Effector memory CD8-positive, alpha-beta T cell (primary cell): ENCODE results near the gene CD22.

Source experiments
- ATAC-seq: fragments of 150-1000 bp; cut with Tn5 transposase; replicated peaks from 2 replicates; pipeline ENCODE4 v1.10.0; 2021; ENCODE audit warnings: mild to moderate bottlenecking, moderate library complexity
- DNase-seq, 3 experiments: peaks; one replicate each; pipeline ENCODE4 v3.0.0; 2021
- H3K27ac Mint-ChIP-seq, 2 donors: one replicate each; pipeline ENCODE4 v1.8.0; 2022; ENCODE audit warnings: mild to moderate bottlenecking in 2 of 2, mixed read lengths in 2 of 2, moderate library complexity in 2 of 2
- H3K27me3 Mint-ChIP-seq, 2 donors: one replicate each; pipeline ENCODE4 v1.8.0; 2022; ENCODE audit warnings: mixed read lengths in 2 of 2
- H3K36me3 Mint-ChIP-seq: one replicate; pipeline ENCODE4 v1.8.0; 2022; ENCODE audit warnings: mild to moderate bottlenecking, moderate library complexity, mixed read lengths; ENCODE audit not compliant: insufficient read depth
- H3K4me1 Mint-ChIP-seq, 2 donors: one replicate each; pipeline ENCODE4 v1.8.0; 2022; ENCODE audit warnings: low read depth in 2 of 2, mixed read lengths in 2 of 2
- H3K4me3 Mint-ChIP-seq, 2 donors: one replicate each; pipeline ENCODE4 v1.8.0; 2022; ENCODE audit warnings: mild to moderate bottlenecking in 2 of 2, mixed read lengths in 2 of 2, moderate library complexity in 2 of 2
- H3K9me3 Mint-ChIP-seq, 2 donors: one replicate each; pipeline ENCODE4 v1.8.0; 2022; ENCODE audit warnings: mixed read lengths in 2 of 2

The CD22 gene

DNA sequence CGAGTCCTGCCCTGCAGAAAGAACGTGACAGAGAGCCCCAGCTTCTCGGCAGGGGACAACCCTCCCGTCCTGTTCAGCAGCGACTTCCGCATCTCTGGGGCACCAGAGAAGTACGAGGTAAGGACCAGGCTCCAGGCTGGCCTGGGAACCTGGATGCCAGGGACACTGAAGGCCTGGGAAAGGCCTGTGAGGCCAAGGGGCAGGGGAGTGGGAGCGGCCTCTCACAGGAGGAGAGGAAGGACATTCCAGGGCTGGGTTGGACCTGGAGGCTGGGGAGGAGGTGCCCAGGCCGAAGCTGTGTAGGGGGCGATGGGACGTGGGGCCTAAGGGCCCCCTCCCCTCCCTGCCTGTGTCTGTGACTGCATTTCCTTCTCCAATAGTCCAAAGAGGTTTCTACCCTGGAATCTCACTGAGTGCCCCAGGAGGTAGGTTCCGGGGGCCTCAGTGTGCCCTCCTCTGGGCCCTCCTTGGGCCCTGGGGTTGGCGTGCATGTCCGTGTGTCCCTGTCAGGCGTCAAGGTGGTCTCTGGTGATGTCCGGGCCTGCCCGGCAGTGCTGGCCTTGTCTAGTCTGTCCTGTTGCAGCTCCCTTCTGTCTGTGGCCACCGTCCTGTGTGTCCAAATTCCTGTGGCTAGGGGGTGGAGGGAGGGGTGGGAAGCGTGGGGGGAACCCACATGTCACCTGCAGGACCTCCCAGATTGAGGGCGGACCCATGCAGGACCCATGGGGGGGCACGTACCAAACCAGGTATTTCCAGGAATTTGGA is 16.9 kb upstream of the CD22 start:
- no peaks in the 10 kb centered on the region for H3K36me3 Mint-ChIP-seq
- H3K27me3 Mint-ChIP-seq, result peaks cover 15 to 31% of the 10 kb centered on the region in 2 donors
- no peaks in the 10 kb centered on the region for H3K4me1 Mint-ChIP-seq
- peak overlapping the region in 1 of 2 donors; percentile 52 for H3K27ac Mint-ChIP-seq
- DNase-seq (no peak), ATAC-seq (no peak)
- no peak overlapping the region for H3K4me3 Mint-ChIP-seq
- no peaks in the 10 kb centered on the region for H3K9me3 Mint-ChIP-seq

DNA sequence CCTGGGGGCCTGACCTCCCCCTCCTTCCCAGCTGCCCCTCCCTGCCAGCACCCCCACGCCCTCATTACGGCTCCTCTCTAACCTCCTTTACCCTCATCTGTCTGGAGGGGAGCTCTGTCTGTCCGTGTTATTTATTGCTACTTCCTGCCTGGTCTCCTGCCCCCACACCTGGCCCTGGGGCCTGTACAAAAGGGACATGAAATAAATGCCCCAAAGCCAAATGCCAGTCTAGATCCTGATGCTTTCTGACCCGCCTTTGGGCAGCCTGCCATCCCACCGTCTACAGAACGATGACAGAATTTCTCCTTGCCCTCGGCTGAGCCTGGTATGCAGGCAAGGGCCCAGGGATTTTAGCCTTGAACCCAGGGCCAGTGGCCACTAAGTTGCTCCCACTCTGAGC is 15.4 kb upstream of the CD22 start:
- Mint-ChIP-seq H3K36me3 (no peaks in the 10 kb centered on the region), H3K27me3 (peaks cover 11 to 26% of the 10 kb centered on the region in 2 donors), H3K27ac (peak overlapping the region in 1 of 2 donors; percentile 71), H3K9me3 (no peaks in the 10 kb centered on the region), H3K4me3 (no peak overlapping the region), H3K4me1 (peaks cover 0 to 3% of the 10 kb centered on the region in 2 donors)
- ATAC-seq (no peak), DNase-seq (no peak)

DNA sequence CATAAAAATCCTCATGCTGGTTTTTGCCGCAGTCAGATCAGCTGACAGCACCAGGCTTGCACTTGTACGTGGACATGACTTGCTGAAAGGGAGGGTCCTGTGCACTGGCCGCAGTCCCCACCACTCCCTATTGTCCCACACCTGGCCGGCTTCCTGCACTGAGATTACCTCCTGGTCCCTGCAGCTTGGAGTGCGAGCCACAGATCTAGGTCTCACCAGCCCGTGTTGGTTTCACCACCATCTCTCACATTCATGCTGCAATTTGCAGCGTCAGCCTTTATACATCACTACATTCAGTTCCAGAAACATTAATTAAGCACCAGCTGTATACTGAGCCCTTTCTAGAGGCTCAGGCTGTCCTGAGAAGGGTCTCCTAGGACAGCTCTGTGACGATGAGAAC is 15.0 kb upstream of the CD22 start:
- H3K9me3 Mint-ChIP-seq, result no peaks in the 10 kb centered on the region
- H3K27me3 Mint-ChIP-seq, result peaks cover 11 to 26% of the 10 kb centered on the region in 2 donors
- ATAC-seq, result no peak
- peaks cover 0 to 7% of the 10 kb centered on the region in 2 donors for H3K4me1 Mint-ChIP-seq
- no peak for DNase-seq
- no peaks in the 10 kb centered on the region for H3K36me3 Mint-ChIP-seq
- H3K27ac Mint-ChIP-seq, result peak overlapping the region in 1 of 2 donors; percentile 71
- H3K4me3 Mint-ChIP-seq, result no peak overlapping the region

DNA sequence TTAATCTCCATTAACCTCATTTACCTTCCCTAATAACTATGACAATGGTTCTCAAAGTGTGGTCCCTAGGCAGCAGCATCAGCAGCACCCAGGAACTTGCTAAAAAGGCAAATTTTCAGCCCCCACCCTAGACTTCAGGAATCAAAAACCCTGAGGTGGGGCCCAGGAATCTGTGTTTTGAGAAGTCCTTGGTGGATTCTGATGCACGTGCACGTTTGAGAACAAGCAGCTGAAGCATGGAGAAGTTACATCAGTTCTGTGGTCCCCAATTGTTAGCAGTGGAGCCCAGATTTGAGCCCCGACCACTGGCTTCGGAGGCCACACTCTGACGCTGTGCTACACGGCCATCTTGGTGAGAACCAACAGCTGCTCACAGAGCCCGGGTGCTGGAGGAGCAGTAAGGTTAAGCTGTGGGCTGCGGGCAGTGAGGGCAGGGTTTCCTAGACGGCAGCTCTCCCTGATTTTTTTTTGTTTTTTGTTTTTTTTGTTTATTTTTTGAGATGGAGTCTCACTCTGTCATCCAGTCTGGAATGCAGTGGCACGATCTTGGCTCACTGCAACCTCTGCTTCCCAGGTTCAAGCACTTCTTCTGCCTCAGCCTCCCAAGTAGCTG is 14.0 kb upstream of the CD22 start:
- Mint-ChIP-seq H3K9me3 (no peaks in the 10 kb centered on the region), H3K27me3 (peaks cover 6 to 20% of the 10 kb centered on the region in 2 donors), H3K27ac (no peak overlapping the region)

DNA sequence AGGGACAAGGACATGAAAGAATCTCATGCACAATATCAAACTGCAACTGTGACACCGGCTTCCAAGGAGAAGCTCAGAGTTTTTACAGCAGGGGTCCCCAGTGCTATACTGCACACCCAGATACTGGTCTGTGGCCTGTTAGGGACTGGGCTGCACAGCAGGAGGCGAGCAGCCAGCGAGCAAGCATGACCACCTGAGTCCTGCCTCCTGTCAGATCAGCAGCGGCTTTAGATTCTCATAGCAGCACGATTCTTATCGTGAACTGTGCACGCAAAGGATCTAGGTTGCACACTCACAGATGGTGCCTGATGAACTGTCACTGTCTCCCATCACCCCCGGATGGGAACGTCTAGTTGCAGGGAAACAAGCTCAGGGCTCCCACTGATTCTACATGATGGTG is 13.1 kb upstream of the CD22 start:
- H3K27ac Mint-ChIP-seq, result no peak overlapping the region
- ATAC-seq, result no peak
- H3K4me1 Mint-ChIP-seq, result peaks cover 0 to 7% of the 10 kb centered on the region in 2 donors
- peaks cover 6 to 26% of the 10 kb centered on the region in 2 donors for H3K27me3 Mint-ChIP-seq
- H3K4me3 Mint-ChIP-seq, result no peak overlapping the region
- no peak for DNase-seq
- no peaks in the 10 kb centered on the region for H3K9me3 Mint-ChIP-seq
- no peaks in the 10 kb centered on the region for H3K36me3 Mint-ChIP-seq

More for the DNA sequence above, 14.0 kb upstream of the CD22 start:
- Mint-ChIP-seq H3K4me1 (peaks cover 0 to 7% of the 10 kb centered on the region in 2 donors), H3K36me3 (no peaks in the 10 kb centered on the region), H3K4me3 (no peak overlapping the region)
- DNase-seq, result no peak
- no peak for ATAC-seq

DNA sequence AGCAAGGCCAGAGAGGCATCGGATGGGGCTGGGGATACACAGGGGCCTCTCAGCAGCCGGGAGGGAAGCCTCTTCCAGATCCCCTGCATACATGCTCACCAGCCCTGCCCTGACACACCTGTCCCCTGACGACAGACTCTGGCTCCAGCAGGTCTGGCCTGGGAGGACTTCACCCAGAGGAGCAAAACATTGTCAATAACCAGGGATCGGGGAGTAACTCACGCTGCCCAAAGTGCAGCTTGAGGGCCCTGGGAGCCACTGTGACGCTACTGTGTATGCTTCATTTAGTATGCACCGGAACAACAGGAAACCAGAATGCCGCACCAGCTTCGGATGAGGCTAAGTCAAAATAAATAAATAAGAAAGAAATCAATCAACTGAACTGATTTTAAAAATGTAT is 12.4 kb upstream of the CD22 start:
- no peak for DNase-seq
- peaks cover 0 to 7% of the 10 kb centered on the region in 2 donors for H3K4me1 Mint-ChIP-seq
- H3K36me3 Mint-ChIP-seq, result no peaks in the 10 kb centered on the region
- H3K9me3 Mint-ChIP-seq, result no peaks in the 10 kb centered on the region
- ATAC-seq, result no peak
- no peak overlapping the region for H3K27ac Mint-ChIP-seq
- no peak overlapping the region for H3K4me3 Mint-ChIP-seq
- H3K27me3 Mint-ChIP-seq, result peaks cover 6 to 28% of the 10 kb centered on the region in 2 donors

DNA sequence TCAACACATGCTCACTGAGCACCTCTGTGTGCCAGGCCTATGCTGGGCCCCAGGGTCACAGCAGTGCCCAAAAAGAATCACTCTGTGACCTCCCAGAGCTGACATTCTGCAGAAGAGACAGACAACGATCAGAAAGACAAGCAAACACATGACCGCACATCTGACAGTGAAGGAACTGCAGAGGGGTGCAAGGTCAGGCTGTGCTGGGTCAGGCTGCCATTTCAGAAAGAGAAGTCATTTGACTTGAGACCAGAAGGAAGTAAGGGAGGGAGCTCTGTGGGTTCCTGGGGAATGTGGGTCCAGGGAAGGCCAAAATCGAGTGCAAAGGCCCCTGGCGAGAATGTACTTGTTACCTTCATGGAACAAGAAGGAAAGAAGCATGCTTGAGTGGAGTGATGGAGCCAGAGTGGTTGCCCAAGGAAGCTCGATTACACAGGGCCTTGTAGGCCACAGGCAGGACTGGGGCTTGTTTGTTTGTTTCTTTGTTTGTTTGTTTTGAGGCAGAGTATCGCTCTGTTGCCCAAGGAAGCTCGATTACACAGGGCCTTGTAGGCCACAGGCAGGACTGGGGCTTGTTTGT is 11.4 kb upstream of the CD22 start:
- Mint-ChIP-seq H3K9me3 (peaks cover 0 to 2% of the 10 kb centered on the region in 2 donors), H3K4me3 (no peak overlapping the region), H3K4me1 (peaks cover 0 to 7% of the 10 kb centered on the region in 2 donors), H3K27ac (peak overlapping the region in 1 of 2 donors; percentile 15), H3K27me3 (peaks cover 12 to 21% of the 10 kb centered on the region in 2 donors), H3K36me3 (no peaks in the 10 kb centered on the region)
- ATAC-seq (no peak), DNase-seq (no peak)

DNA sequence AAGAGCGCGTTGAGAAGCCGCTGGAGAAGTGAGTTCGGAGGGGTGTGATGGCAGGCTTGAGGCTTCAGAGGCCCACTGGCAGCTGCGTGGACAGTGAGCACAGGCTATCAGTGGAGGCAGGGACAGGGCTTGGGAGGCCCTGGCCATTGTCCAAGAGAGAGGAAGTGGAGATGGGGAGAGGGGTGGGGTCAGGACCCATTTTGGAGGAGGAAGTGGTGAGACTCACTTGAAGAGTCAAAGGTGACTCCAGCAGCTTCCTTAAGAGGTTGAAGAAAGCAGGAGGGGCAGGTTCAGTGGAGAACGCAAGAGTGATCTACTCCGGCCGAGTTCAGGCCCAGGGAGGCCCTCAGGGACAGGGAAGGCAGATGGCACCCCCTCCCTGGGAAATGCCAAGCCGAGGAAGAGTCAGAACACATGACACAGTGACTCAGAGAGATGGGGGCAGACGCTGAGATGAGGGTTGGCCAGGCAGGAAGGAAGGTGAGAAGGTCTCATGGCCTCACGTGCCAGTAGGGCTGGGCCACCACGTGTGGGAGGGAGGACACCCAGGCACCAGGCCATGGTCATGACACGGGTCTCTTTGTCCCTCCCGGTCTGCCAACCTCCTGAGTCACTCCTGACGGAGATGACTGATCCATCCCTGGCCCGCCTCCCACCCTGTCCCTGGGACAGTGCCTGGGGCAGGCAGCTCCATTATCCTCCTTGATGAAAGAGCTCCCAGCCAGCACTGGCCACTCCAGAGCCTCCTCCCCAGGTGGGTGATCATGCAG is 10.1 kb upstream of the CD22 start:
- peak overlapping the region in 1 of 2 donors; percentile 70 for H3K27ac Mint-ChIP-seq
- DNase-seq (no peak), ATAC-seq (peak; percentile 37)
- peaks cover 0 to 2% of the 10 kb centered on the region in 2 donors for H3K9me3 Mint-ChIP-seq
- no peak overlapping the region for H3K4me3 Mint-ChIP-seq
- H3K4me1 Mint-ChIP-seq, result peaks cover 0 to 7% of the 10 kb centered on the region in 2 donors
- no peaks in the 10 kb centered on the region for H3K36me3 Mint-ChIP-seq
- H3K27me3 Mint-ChIP-seq, result peaks cover 12 to 21% of the 10 kb centered on the region in 2 donors

DNA sequence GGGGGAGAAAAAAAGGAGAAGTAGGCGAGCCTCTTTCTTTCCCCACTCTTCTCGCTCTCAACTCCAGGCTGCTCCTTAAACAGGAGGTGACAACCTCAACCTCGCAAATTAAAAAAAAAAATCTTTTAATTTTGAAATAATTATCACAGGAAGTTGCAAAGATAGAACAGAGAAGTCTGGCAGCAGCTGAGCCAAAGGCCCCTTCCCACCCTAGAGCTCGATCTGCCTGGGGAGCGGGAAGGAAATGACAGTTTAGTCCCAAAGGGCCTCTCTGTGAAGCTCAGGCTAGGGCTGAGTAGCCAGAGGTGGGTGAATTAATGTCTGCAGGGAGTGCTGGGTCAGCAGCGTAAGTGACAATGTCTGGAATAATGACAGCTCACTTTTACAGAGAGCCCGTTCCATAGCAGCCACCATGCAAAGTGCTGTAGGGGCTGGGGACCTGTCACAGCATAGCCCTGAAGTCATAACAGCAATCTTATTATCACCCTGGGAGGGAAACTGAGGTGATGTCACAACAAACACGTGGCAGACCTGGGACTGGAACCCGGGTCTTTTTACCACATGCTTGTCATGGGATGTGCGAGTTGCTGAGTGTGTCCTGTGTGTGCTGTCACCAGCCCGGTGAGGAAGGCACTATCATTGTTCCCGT is 8.8 kb upstream of the CD22 start:
- Mint-ChIP-seq H3K36me3 (no peaks in the 10 kb centered on the region), H3K4me1 (peaks cover 0 to 7% of the 10 kb centered on the region in 2 donors), H3K4me3 (no peak overlapping the region), H3K9me3 (peaks cover 0 to 2% of the 10 kb centered on the region in 2 donors), H3K27me3 (peaks cover 12 to 21% of the 10 kb centered on the region in 2 donors), H3K27ac (no peak overlapping the region)
- DNase-seq (no peak), ATAC-seq (no peak)

DNA sequence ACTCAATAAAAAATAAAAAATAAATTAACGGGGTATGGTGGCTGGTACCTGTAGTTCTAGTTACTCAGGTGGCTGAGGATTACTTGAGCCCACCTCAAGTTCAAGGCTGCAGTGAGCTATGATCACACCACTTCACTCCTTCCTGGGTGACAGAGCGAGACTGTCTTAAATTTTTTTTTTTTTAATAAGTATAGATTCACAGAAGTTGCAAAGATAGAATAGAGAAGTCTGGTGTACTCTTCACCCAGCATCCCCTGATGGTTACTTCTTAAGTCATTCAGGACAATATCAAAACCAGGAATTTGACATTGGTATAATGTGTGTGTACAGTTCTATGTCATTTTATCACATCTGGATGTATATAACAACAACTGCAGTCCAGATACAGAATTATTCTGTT is 7.7 kb upstream of the CD22 start:
- peaks cover 0 to 2% of the 10 kb centered on the region in 2 donors for H3K9me3 Mint-ChIP-seq
- no peak for DNase-seq
- no peaks in the 10 kb centered on the region for H3K36me3 Mint-ChIP-seq
- H3K4me3 Mint-ChIP-seq, result no peak overlapping the region
- peaks cover 0 to 7% of the 10 kb centered on the region in 2 donors for H3K4me1 Mint-ChIP-seq
- no peak for ATAC-seq
- no peak overlapping the region for H3K27ac Mint-ChIP-seq
- H3K27me3 Mint-ChIP-seq, result peaks cover 12 to 21% of the 10 kb centered on the region in 2 donors

DNA sequence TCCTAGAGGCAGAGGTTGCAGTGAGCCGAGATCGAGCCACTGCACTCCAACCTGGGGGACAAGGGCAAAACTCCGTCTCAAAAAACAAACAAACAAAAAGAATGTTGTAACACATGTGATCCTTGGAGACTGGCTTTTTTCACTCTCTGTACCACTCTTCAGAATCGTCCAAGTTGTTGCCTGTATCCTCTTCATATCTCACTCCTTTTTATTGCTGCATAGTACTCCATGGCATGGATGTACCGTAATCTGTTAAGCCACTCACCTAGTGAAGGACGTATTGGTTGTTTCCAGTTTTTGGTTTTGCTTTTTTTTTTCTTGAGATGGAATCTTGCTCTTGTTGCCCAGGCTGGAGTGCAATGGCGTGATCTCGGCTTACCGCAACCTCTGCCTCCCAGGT is 7.0 kb upstream of the CD22 start:
- Mint-ChIP-seq H3K36me3 (no peaks in the 10 kb centered on the region), H3K9me3 (peaks cover 0 to 2% of the 10 kb centered on the region in 2 donors), H3K4me1 (peaks cover 0 to 7% of the 10 kb centered on the region in 2 donors), H3K4me3 (no peak overlapping the region), H3K27ac (no peak overlapping the region), H3K27me3 (peaks cover 12 to 21% of the 10 kb centered on the region in 2 donors)
- ATAC-seq (no peak), DNase-seq (no peak)

DNA sequence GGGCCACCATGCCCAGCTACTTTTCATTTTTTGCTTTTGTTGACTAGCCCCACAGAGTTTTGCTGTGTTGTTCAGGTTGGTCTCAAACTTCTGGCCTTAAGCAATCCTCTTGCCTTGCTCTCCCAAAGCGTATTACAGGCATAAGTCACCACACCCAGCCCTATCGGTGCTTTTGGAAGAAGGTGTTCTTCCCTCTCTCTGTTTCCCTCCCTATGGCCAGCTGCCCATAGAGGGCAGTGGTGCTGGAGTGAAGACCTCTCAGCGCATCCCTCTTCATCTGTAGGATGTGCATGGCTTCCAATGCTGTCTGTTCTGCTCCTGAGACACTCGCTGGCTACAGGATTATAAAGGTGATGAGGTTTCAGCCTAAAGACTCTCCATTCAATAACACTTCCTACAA is 1.3 kb upstream of the CD22 start:
- H3K27me3 Mint-ChIP-seq, result peaks cover 34 to 45% of the 10 kb centered on the region in 2 donors
- no peak overlapping the region for H3K4me3 Mint-ChIP-seq
- no peaks in the 10 kb centered on the region for H3K9me3 Mint-ChIP-seq
- no peaks in the 10 kb centered on the region for H3K36me3 Mint-ChIP-seq
- H3K27ac Mint-ChIP-seq, result no peak overlapping the region
- H3K4me1 Mint-ChIP-seq, result peaks cover 0 to 2% of the 10 kb centered on the region in 2 donors
- DNase-seq (no peak), ATAC-seq (no peak)

DNA sequence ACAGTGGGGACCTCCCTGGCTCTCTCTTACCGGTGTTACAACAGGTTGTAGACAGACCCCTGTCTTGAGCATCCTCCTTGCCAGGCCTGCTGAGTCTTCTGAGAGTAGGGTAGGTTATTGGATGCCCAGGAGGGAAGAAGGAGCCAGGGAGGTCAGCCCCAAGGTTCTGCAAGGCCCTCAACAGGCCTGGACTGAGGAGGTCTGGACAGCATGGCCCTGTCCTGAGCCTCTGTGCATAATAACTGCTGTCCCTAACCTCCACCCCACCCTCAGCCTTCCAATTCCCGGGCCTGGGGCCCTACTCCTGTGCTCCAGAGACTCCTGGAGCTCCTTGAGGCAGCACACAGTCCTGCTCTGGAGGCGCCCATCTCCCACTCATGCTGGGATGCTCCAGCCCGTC is 336 bp downstream of the CD22 start:
- Mint-ChIP-seq H3K27ac (no peak overlapping the region), H3K27me3 (peaks cover 51 to 61% of the 10 kb centered on the region in 2 donors), H3K4me1 (peaks cover 0 to 2% of the 10 kb centered on the region in 2 donors), H3K36me3 (peaks cover 3% of the 10 kb centered on the region), H3K9me3 (no peaks in the 10 kb centered on the region), H3K4me3 (peak overlapping the region in 1 of 2 donors; percentile 22)
- ATAC-seq (no peak), DNase-seq (no peak)
